GM10847 (cell line): Measurements from ENCODE around the gene CELSR2.

Experiments
- POLR2A ChIP-seq: IDR thresholded peaks from 2 replicates; pipeline ENCODE4 v1.6.1; 2011; ENCODE audit not compliant: insufficient read length; ENCODE audit errors: extremely low read depth

The CELSR2 gene

GRCh38 chr1:109309347-109309746, 60.0 kb downstream of the CELSR2 start:
- TF ChIP-seq POLR2A = no peak

DNA sequence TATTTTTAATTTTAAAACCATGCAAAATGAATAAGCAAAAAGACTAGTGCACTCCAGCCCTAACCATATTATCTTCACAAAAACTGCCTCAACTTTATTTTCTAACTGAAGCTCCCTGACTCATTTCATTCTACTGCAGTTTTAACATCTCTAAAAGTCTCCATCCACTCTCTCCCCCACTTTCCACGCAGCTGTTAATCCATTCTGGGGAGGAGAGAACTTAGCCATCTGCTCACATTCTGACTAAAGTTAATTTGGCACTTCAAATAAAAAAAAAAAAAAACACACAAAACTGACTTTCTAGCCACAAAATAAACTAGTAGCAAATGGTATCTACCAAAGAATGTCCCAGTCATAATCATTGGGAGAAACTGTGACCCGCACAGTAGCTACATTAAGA, 62.9 kb downstream of the CELSR2 start:
- no peak for TF ChIP-seq POLR2A

DNA sequence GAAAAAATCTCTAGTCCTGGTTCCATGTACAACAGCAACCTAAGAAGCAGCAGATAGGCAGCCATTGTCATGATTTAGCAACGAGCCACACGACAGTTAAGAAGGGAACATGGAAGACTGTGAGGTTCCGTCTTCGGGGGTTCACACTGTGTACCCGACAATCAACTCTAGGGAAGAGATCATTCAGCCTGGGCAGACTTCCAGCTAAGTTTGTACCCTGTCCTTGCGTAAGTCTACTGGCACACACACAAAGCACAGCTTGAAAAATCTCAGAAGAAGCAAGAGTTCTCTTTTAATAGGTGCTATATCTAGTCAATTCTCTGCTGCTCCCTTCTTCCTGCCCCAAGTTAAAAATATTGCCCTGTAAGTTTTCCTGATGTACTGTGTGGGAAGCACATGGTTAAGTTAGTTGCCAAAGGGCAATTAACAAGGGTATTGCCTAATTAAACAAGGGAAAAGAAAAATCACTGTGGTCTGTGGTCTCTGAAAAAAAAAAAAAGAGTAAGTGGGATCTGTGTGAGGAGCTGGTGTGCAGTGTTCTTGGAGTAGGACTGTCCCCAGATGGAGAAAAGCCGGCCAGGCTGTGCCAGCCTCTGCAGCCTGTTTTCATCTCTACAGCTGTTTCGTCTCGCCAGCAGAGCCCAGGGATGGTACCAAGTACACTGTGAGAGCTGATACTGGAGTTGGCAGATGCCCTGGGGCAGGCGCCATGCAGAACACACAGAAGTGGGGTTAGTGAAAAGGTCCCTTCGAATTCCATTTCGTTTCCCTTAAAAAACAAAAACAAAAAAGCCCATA, 63.8 kb downstream of the CELSR2 start:
- TF ChIP-seq POLR2A = no peak

DNA sequence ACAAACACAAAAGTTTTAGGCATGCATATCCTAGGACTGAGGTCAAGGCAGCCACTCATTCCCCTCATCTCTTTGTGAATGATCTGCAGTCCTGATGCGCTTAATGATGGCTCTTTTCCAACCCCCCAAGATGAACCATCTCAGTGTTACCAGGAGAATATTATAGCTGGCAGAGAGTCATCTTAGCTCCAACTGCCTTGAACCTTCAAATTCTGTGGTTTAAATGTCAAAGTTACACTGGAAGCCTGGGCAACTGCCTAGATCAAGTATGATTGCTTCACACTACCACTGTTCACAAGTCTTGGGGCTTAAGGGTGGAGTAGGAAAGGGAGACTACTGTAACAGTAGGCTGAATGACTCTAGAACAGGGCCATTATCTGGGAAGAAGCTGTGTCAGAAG, 65.5 kb downstream of the CELSR2 start:
- no peak for TF ChIP-seq POLR2A

DNA sequence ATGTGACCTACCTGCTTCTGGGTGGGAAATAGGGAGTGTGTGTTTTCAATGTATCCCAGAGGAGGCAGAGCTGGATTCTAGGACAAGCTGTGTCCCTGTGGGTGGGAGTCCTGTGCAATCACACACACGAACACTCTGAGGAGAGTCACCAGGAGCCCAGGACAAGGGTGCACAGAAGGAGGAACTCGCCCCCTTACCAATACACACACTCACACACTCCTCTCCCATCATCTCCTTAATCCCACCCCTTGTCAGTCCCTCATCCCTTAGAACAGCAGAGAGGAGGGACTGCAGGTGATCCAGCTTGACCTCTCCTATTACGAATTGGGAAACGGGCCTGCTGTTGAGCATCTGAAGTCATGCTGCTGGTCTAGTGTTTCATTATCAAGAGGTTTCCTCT, 65.9 kb downstream of the CELSR2 start:
- no peak for TF ChIP-seq POLR2A

- TF ChIP-seq POLR2A = no peak
Measured at GRCh38 chr1:109316506-109316905, 67.2 kb downstream of the CELSR2 start.

GRCh38 chr1:109319114-109319513, 69.8 kb downstream of the CELSR2 start:
- TF ChIP-seq POLR2A = no peak

- TF ChIP-seq POLR2A = no peak
Measured at GRCh38 chr1:109322974-109323373, 73.6 kb downstream of the CELSR2 start.
